Fibroblast of skin of right quadriceps (primary cell): Measurements from ENCODE around the gene CIAPIN1.

Source experiments
- DNase-seq: peaks from one replicate; pipeline ENCODE4 v3.0.0-alpha.2; 2013

CIAPIN1 gene

GRCh38 chr16:57447186-57447962 lies at the start of gene CIAPIN1, which contains the start of gene COQ9:
CIAPIN1 (minus strand) TSS chr16:57447385; CDS start chr16:57440928, 6,457 bp downstream.
COQ9 (plus strand) TSS chr16:57447479; CDS start chr16:57447506, 27 bp downstream.
- peak; percentile 92 for DNase-seq

DNA sequence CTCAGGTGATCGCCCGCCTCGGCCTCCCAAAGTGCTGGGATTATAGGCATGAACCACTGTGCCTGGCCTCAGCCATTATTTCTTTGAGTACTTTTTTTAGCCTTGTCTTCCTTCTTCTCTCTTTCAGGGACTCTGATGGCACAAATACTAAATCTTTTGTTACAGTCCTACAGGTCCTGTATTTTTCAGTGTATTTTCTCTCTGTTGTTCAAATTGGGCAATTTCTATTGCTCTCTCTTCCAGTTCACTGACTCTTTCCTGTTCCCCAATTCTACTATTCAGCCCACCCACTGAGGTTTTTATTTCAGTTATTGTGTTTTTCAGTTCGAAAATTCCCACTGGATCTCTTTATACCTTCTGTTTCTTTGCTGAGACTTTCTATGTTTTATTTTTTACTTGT lies 46.6 kb upstream of the CIAPIN1 start:
- DNase-seq, result no peak

DNA sequence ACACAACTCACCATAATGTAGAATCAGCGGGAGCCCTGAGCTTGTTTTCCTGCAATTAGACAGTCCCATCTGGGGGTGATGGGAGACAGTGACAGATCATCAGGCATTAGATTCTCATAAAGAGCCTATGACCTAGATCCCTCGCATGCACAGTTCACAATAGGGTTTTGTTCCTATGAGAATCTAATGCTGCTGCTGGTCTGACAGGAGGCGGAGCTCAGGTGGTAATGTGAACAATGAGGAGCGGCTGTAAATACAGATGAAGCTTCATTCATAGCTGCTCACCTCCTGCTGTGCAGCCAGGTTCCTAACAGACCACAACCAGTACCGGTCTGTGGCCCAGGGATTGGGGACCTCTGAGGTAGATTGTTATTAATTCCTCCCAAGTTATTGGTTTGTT lies 42.0 kb upstream of the CIAPIN1 start:
- DNase-seq, result no peak

- DNase-seq, result no peak
Observed at GRCh38 chr16:57486858-57487834, 40.0 kb upstream of the CIAPIN1 start.

GRCh38 chr16:57485916-57486857 lies 39.0 kb upstream of the CIAPIN1 start, which contains the start of gene DOK4:
DOK4 (minus strand) TSS chr16:57486493; CDS start chr16:57479507, 6,986 bp downstream.
- DNase-seq, result peak; percentile 65

- no peak for DNase-seq
Observed at GRCh38 chr16:57485091-57485915, 38.1 kb upstream of the CIAPIN1 start.

DNA sequence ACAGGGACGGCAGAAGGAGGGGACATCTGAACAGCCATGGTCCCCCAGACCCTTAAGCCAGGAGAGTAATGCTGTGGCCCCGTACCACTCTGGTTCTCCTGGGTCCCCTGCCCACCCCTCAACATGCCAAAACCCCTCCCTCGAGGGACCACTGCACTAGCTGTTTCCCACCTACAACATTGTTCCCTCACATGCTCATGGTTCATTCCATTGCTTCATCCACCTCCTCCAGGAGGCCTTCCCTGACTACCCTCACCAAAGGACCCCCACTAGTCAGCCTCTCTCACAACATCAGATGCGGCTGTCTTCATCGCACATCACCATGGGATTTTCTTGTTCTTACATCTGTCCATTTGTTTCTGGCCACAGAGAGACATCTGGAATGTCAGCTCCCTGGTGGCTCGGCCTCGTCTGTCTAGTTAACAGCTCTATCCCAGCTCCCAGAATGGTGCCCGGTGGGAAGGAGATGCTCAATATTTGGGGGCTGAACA lies 37.4 kb upstream of the CIAPIN1 start:
- no peak for DNase-seq

DNA sequence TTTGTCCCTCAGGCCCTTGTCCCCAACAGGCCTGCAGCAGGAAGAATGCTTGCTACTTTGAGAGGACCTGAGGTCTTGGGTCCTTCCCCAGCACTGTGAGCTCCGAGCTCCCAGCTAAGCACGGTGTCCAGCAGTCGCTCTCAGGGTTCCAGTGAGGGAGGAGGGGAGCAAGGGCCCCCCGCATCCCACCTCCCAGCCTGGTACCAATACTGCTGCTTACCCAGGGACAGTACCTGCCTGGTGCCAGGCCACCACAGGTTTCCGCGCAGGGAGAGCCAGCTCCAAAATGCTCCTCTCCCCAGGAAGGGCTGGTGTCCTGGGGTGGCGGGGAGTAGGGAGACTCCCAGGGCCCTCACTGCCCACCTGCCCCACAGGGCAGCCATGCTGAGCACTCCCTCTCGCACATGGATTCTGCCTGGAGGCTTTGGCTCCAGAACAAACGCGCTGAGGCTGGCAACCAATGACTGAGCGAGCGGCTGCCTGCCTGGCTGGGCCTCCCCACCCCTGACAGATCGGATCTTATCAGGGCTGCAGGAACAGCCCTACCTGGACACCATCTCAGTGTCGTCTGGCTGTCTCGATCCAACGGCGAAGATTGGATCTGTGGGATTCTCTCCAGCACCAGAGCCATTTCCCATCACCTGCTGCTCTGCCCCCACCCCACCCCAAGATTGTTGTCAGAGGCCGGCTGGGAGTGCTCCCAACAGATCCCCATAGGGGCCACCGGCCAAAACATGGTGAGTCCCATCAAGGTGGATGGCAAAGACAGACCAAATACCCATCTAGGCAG lies 36.7 kb upstream of the CIAPIN1 start:
- no peak for DNase-seq

GRCh38 chr16:57482845-57483545 lies 35.8 kb upstream of the CIAPIN1 start:
- no peak for DNase-seq

DNA sequence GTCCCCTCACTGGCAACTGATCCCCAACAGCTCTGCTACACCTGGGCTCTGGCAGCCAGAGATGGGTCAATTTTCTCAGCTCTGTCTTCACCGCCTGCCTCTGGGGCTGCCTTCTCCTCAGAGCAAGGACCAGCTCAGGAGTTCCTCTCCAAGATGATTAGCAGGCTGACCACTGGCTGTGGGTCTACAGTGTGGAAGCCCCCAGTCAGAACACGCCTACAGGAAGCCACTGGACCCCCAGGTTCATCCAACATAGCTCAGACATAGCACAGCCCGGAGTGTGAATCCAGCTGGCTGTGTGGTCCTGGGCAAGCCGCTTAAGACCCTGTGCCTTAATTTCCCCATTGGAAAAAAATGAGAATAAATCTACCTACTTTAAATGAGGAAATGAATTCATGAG lies 34.2 kb upstream of the CIAPIN1 start:
- DNase-seq, result no peak

DNA sequence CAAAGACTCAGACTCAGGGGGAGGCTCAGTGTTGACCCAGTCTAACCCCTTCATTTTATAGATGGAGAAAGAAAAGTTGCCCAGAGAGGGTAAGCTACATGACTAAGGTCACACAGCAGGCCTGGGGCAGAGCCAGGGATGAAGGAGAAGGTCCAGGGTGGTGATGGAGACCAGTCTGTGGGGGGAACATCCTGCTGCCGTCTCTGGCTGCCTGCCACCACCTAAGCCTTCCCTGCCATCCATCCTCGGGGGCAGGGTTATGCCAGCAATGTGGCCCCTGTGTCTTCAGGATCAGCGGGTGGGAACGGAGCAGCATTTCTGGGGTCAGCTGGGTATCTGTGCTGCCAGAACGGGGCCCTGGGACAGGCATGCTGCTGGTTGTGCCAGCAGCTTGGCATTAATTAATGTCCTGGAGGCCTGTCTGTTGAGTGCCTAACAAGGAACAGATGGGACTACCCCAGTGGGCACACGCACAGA lies 33.6 kb upstream of the CIAPIN1 start:
- no peak for DNase-seq

DNA sequence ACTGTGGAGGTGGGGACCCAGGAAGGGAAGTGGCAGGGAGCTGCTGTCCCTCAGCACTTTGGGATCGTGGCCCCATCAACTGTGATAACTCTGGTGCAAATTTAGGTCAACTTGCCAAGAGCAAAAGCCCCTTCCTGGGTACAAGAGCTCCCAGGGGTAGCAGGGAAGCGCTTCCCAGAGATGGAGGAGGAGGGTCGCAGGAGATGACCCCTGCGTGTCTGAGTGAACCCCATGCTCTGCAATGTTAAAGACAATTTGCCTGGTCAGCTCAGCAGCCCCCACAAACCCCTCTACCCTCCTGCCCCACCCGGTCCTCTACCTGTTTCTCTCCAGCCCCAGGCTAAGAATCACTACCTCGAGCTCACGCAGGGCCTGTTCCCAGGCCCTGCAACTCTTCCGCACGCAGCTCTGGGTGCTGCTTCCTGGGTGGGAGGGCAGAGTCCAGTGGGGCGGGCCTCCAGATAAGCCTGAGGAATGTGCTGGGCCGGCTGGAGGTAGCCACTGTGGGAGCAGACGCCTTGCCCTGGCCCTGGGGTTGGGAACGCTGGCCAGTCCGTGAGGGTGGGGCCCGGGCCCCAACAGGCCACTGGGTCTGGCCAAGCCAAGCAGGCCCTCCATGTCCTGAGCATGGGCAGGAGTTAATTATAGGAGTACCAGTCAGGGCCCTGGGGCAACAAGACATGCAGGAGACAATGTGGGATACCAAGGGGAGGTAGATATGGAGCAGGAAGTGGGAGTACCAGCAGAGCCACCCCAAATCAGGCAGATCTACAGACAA lies 33.0 kb upstream of the CIAPIN1 start:
- DNase-seq, result no peak

GRCh38 chr16:57479205-57479975 lies 32.2 kb upstream of the CIAPIN1 start:
- DNase-seq, result peak; percentile 74

DNA sequence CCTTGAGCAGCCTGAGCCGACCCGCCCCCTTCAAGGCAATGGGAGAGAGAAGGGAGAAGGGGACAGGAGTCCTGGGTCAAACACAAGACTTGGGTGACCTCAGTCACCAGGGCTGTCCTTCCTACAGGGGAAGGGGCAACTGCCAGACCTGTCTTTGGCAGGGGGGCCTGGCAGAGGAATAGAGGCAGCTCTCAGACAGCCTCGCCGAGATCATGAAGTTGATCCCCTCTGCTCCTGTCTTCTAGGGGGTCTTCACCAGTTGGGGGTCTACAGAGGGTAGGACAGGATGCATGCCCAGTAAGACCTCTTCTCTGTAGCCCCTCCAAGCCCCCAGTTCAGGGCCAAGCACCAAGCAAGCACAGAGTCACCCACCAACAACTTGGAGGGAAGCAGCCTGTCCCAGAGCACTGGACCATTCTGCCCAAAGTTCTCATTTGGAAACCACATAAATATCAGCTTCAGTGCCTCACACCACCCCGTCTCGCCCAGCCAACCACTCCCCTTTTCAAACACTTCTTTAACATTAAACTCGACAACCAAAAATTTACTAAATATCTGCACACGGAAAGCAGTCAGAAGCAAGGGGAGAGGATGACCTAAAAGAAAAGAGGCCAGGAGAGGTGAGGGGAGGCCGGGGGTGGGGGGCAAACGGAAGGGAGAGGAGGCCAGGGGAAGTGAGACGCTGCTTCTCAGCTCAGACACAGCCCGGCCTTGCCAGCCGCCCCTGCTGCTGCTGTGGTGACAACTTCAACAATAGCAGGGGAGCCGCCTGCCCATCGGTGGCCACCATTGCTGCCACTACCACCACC lies 31.4 kb upstream of the CIAPIN1 start:
- no peak for DNase-seq

GRCh38 chr16:57477531-57478202 lies 30.5 kb upstream of the CIAPIN1 start:
- DNase-seq, result no peak
